ENCODE data around the gene SAMD9L. TPM values are rescaled to one million over a fixed set of nuclear protein-coding genes. Genes with fewer than 3 reads are reported as not detected.
A peak's percentile ranks its signal among the peaks of the same experiment; 100 is the strongest.
"Not testable (repeated sequence)": the region's sequence is repeated elsewhere in the genome, so short reads cannot be mapped to it uniquely, and the experiment has no call there.

Gene SAMD9L
- total RNA-seq, 1 donor from 2014 or later, result 6.4 TPM

DNA sequence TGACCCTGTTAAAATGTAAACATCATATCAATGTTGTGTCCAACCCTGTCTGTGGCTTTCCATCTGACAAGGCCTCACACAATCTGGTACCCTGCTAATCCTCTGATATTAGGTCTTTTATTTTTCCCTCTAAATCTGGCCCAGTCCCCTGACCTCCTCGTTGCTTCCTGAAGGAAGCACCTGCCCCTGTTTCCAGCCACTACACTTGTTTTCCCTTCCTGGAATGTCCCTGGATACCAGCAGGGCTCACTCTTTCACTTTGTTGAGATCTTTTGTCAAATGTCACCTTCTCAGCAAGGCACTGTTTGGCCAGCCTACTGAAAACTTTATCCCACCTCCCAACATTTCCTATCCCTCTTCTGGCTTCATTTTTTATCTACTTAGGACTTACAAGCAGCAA lies 2.1 kb downstream of the SAMD9L start:
- no peak for DNase-seq (ENCODE audit: low spot score)

DNA sequence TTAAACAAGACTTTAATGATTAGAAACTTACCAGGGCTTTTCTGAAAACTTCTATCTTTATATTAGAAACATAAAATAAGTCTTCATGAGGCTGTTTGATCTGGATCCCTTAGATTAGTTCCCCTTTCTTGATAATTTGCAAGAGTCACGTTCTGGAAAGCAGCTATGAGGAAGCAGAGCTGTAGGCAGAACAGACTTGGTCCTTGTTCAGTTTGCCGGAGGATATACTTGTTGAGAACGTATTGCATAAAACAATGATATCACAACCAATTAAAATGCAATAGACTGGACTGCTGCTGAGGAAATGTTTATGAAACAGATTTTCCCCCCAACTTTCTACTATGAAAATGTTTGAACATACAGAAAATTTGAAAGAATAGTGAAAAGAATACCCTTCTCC lies 2.8 kb downstream of the SAMD9L start:
- no peak for DNase-seq (ENCODE audit: low spot score)

DNA sequence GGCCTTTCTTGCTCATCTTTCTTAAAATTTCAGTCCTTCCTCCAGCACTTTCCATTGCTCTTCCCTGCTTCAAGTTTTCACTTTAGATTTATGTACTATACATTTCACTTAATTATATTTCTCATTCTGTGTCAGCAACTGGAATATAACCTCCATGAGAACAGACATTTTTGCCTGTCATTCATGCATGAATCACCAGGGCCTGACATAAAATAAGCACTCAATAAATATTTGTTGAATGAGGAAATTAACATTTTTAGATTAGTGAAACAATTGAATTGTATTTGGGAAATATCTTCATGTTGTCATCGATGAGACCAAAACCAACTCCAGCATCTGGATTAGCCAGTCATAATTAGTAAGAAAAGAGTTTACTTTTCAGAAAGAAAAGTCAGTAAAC lies 6.1 kb downstream of the SAMD9L start:
- no peak for DNase-seq (ENCODE audit: low spot score)

DNA sequence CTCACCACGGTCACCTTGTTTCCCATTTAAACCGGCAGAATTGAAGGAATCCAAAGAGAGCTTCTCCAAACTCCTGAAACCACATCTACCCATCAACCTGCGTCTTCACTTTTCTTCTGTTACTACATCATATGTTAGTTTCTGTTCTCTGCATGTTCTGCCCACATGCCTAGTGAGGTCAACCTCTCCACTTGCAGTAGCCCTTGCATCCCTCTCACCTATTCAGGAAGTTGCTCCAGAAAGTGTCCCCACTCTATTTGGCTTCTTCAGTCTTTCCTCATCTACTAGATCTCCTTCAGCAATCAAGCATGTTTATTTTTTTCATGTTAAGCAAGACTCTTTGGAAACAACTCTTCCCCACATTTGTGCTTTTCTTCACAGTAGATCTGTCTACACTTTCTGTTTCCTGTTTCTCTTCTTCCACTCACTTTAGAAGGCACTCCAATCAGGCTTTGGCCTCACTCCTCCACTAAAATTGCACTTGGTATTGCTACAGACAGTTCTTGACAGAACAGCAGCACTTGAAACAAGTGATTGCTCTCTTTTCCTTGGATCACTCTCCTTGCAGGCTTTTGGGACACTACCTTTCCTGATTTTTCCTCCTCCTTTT lies 7.5 kb downstream of the SAMD9L start:
- no peak for DNase-seq (ENCODE audit: low spot score)

DNA sequence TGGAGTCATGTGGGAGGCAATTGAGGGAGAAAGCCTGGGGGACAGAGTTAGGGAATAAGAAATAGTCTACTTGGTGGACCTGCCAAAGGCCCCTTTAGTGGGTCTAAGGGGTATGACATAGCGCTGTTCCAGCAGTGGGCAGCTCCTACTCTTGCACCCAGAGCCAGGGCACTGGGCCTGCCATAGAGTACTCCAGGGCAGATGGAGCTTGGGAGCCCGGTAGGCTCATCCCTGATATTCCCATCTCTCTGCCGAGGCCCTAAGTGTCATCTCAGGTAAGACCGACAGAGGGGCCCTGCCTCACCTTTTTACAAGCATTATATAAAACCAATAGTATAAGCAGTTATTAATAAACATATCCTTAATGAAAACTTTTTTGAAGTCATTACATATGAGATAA lies 9.6 kb downstream of the SAMD9L start:
- DNase-seq (ENCODE audit: low spot score), result no peak

DNA sequence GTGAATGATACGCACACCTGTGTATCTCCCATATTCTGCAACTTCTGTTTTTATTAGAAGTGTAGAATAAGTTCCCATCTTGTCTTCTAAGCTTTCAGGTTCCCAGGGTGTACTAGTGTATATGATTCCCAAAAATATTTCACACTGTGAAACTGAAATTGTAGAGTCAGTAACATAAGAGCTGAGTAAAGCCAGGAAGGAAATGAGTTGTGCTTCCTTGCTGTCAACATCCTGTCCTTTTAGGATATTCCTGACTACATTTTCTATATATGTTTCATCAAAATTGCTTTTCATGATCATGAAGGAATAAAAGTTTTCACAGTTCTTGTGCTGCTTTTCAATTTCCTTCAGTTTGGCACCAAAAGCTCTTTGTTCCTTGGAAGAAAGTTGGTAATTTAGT lies 15.2 kb downstream of the SAMD9L start:
- DNase-seq (ENCODE audit: low spot score), result no peak

DNA sequence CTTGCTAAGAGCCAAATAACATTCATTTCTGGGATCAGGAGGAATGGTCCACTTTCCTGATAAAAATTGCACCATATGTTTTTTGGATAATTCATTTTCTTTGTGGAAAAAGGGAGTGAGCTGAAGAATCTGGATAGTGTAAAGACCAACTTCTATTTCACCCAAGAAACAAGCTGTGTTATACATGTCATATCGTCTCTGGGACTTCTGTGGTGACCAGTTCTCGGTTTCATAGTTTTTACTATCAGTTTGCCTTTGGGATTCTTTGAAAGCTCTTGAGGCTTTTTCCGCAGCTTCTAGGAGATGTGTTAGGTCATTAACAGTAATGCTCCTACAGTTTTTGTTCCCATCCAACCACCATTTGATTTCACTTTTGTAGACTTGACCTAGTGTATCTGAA lies 16.0 kb downstream of the SAMD9L start:
- no peak for DNase-seq (ENCODE audit: low spot score)

DNA sequence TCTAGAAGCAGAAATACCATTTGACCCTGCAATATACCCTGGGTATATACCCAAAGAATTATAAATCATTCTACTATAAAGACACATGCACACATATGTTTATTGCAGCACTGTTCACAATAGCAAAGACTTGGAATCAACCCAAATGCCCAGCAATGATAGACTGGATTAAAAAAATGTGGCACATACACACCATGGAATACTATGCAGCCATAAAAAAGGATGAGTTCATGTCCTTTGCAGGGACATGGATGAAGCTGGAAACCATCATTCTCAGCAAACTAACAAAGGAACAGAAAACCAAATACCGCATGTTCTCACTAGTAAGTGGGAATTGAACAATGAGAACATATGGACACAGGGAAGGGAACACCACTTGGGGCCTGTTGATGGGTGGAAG lies 21.2 kb downstream of the SAMD9L start:
- DNase-seq (ENCODE audit: low spot score), result not testable (repeated sequence)

DNA sequence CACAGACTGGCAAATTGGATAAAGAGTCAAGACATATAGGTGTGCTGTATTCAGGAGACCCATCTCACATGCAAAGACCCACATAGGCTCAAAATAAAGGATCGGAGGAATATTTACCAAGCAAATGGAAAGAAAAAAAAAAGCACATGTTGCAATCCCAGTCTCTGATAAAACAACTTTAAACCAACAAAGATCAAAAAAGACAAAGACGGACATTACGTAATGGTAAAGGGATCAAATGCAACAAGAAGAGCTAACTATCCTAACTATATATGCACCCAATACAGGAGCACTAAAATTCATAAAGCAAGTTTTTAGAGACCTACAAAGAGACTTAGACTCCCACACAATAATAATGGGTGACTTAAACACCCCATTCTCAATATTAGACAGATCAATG lies 24.7 kb downstream of the SAMD9L start:
- DNase-seq (ENCODE audit: low spot score), result not testable (repeated sequence)

DNA sequence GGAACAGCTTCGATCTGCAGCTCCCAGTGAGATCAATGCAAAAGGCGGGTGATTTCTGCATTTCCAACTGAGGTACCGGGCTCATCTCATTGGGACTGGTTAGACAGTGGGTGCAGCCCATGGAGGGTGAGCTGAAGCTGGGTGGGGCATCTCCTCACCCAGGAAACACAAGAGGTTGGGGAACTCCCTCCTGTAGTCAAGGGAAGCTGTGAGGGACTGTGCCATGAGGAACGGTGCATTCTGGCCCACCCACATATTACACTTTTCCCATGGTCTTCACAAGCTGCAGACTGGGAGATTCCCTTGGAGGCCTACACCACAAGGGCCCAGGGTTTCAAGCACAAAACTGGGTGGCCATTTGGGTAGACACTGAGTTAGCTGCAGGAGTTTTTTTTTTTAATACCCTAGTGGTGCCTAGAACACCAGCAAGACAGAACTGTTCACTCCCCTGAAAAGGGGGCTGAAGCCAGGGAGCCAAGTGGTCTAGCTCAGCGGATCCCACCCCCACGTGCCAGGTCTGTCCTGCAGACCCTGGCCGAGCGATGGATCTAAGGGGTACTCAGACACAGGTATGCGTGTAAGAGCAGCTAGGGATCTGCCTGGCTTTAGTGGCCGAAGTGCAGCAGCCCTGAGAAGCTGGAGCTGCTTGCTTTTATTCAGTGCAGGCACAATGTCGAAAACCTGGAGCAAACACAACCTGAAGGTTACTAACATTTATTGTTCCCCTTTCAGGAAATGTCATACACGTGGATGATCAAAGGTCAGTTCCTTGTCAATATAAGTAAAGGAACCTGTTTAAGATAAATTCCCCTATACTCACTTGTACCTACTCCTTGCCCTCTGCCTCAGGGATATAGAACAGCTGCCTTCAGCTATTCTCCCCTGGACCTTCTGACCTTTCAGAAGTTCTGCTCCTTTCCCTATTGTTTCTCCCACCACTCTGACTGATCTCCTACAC lies 27.3 kb downstream of the SAMD9L start:
- DNase-seq (ENCODE audit: low spot score), result no peak

DNA sequence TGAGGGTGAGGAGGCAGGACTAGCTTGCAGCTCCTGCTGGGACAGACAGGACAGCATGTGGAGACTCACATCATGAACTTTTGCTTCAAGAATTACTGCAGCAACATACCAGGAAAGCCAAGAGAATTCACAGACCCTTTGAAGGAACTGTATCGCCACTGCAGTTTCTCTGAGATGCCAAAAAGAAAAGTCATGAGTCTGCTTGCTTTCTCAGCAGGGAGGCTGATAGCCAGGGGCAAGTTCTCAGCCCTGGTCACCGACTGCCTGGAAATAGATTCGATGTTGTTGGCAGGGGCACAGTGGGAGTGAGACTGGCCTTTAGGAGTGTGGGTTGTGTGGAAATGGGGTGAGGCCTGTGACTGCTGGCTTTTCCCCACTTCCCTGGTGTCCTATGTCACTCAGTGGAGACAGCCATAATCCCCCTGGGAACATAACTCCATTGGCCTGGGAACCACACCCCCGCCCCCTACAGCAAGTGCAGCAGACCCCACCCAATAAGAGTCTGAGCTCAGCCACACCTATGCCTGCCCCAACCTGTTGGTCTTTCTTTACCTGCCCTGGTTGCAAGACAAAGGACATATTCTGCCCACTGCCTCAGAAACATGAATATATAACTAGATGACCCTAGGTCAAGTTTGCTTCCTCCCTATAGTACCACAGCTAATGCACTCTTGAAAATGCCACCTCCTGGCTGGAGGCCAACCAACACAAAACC lies 28.8 kb downstream of the SAMD9L start:
- DNase-seq (ENCODE audit: low spot score), result no peak

DNA sequence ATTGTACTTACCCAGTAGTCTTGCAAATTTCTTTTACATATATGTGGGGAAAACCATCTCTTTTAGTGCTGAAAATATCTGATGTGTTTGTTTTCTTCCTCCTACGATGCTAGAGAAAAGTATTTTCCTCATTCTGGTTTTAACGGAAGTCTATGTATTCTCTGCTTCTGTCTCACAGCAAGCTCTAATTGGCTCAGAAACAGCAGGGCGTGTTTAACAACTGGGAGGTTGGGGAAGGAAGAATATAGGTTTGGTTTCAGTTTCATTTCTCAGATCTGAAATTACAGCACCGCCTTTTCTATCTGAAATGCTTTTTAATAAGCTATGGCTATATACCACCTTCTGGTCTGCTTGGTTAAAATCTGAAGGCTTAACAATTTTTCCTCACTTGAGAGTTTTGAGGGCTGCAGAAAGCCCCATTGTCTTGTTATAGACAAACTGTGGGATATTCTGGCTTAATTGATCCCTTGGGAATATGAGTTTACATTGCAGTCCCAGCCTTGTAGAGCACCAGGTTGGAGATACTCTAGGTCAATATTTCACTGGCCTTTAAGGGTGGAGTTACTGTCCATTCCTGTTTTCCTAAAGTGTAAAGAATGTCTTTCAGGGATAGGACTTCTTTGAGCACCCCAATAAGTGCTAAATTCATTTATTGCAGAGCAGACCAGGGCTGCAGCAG lies 30.2 kb downstream of the SAMD9L start, which contains the start of gene SAMD9:
SAMD9 (minus strand) TSS at position 128 of the 679 bp plus-strand sequence. CDS start 11,882 bp downstream, outside the sequence.
- DNase-seq (ENCODE audit: low spot score), result peak; percentile 68

DNA sequence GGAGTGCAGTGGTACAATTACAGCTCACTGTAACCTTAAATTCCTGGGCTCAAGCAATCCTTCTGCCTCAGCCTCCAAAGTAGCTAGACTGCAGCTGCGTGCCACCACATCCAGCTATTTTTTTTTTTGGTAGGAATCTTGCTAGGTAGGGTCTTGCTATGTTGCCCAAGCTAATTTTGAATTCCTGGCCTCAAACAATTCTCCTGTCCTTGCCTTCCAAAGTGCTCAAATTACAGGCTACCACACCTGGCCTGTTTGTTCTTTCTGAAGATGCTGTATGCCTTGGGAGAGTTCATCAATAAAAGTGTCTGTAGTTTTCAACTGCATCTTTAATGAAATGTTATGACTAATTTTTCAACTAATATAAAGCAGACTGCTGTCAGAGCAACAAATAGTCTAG lies 30.9 kb downstream of the SAMD9L start:
- DNase-seq (ENCODE audit: low spot score), result no peak

DNA sequence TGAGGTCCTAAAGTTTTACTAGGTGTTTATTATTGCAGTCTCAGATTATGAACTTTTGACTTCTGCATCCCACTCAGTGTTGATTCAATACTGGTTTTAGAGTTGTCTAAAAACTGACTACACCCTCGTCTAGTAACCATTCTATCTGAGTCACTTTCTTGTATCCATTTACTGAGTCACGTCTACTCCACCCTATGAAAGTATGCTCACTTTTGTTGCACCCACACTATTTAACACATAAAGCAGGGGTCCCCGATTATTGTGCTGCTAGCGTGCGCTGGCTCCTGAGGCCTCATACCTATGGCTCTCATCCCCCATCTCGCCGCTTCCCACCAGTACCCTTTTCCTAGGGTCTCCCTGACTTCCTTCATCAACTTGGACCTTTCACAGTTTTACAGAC lies 32.4 kb downstream of the SAMD9L start:
- DNase-seq (ENCODE audit: low spot score), result no peak

DNA sequence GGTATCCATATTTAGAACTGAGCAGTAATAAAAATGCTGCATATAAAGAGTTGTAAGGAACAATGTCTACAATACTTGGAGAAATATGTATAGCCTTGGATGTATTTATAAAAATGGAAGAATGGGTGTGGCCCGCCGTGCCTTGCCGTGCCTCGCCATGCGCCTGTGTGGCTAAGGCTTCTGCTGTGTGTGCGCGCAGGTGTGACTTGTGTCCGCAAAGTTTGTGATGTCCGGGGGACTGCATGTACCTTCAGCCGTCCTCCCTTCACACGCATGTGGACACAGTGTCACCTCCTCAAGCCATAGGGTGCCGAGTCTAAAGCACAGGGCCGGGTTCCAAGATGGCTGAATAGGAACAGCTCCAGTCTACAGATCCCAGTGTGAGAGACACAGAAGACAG lies 40.2 kb downstream of the SAMD9L start:
- DNase-seq (ENCODE audit: low spot score), result no peak

DNA sequence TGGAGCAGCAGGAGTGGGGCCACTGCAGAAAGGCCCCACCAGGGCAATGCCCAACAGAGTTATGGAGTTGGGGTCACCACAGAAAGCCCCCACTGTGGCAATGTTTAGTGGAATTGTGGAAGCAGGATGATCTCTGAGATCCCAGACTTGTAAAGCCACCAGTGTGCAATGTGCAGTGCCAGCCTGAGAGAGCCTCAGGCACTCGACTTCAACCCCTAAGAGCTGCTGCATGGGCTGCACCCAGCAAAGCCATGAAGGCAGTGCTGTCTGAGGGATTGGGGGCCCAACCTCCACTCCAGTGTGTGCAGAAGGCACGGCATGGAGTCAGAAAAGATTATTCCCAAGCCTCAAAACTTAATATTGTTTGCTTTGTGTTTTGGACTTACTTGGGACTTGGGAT lies 50.8 kb downstream of the SAMD9L start:
- DNase-seq (ENCODE audit: low spot score), result no peak

DNA sequence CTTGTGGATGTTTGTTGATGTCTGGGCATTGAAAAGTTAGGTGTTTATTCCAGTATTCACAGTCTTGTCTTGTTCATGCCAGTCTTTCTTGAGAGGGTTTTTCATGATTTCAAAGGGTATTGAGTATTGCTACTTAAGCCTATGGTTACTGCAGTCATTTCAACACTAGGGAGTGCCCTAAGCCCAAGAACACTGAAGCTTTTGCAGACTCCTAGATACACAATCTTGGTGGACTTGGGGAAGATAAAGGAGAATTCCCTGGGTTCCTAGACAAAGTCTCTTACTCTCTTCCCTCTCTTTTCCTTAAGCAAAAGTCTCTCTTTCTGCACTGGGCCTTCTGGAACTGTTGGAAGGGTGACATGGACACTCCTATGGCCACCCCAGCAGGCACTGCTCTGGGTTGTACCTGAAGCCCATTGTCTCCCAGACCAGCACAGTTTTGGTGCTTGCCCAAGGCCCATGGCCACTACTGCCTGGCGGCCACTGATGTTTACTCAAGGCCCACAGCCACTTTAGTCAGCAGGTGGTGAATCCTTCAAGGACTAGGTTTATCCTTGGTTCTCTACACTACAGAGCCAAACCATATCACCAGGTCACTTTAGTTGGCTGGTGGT lies 55.3 kb downstream of the SAMD9L start:
- DNase-seq (ENCODE audit: low spot score), result no peak
